22Rv1 (cell line): ENCODE data around the gene RAB12.

ENCODE experiments used
- H3K27ac ChIP-seq: fragments of 450-650 bp; 2 replicates; pipeline ENCODE4 v1.5.1; 2017
- CTCF ChIP-seq: fragments of 450-650 bp; IDR thresholded peaks from 2 replicates; pipeline ENCODE4 v1.5.1; 2017; ENCODE audit warnings: mild to moderate bottlenecking
- ZFX ChIP-seq: fragments of 450-650 bp; IDR thresholded peaks from 2 replicates; pipeline ENCODE4 v1.6.1; 2017; ENCODE audit warnings: antibody characterized with exemption, borderline replicate concordance

RAB12 gene

GRCh38 chr18:8605974-8606373 lies 3.3 kb upstream of the RAB12 start:
- no peak overlapping the region for H3K27ac ChIP-seq
- TF ChIP-seq CTCF (no peak), ZFX (no peak)

- TF ChIP-seq ZFX: no peak
- TF ChIP-seq CTCF: no peak
Measured at GRCh38 chr18:8607776-8608742, 1.2 kb upstream of the RAB12 start.

GRCh38 chr18:8609659-8610458 lies 622 bp downstream of the RAB12 start:
- H3K27ac ChIP-seq: peak overlapping the region; percentile 46
- no peak for TF ChIP-seq CTCF
- no peak for TF ChIP-seq ZFX

More at GRCh38 chr18:8607776-8608742, 1.2 kb upstream of the RAB12 start:
- H3K27ac ChIP-seq: peak overlapping the region; percentile 46; the same call in 1 of the 2 replicates

GRCh38 chr18:8610459-8610851 lies 1.2 kb downstream of the RAB12 start:
- H3K27ac ChIP-seq: no peak overlapping the region

GRCh38 chr18:8611916-8612576 lies 2.8 kb downstream of the RAB12 start:
- TF ChIP-seq ZFX (no peak), CTCF (no peak)

More at GRCh38 chr18:8610459-8610851, 1.2 kb downstream of the RAB12 start:
- TF ChIP-seq ZFX (no peak), CTCF (no peak)

GRCh38 chr18:8614875-8615274 lies 5.6 kb downstream of the RAB12 start:
- TF ChIP-seq ZFX (no peak), CTCF (no peak)
- H3K27ac ChIP-seq: no peak overlapping the region

More at GRCh38 chr18:8611916-8612576, 2.8 kb downstream of the RAB12 start:
- H3K27ac ChIP-seq: no peak overlapping the region
